H1 (cell line): ENCODE measurements around the gene LBP.

Experiments
- CTCF ChIP-seq, 3 experiments: IDR thresholded peaks; 1 replicate in 2 of 3; 2 replicates in 1 of 3; pipeline versions ENCODE4 v1.5.1 to v1.6.1; 2011; ENCODE audit warnings: low read length in 3 of 3, mild to moderate bottlenecking in 3 of 3, inconsistent platforms in 2 of 3, low read depth in 1 of 3, moderate library complexity in 1 of 3; ENCODE audit not compliant: insufficient read depth in 1 of 3; ENCODE audit errors: control extremely low read depth in 1 of 3
- JUND ChIP-seq: IDR thresholded peaks from 2 replicates; pipeline ENCODE4 v1.6.1; 2011; ENCODE audit warnings: mild to moderate bottlenecking, improper control_type of control experiment, low read length

- TF ChIP-seq JUND (no peak), CTCF (IDR thresholded peaks at IDR 0.05; ENCODE audit: control extremely low read depth in 1 of 3, insufficient read depth in 1 of 3, low read depth in 1 of 3, low read length in 3 of 3) (no peak)
Observed at GRCh38 chr20:38339997-38340396, 6.3 kb upstream of the LBP start.
